Ecto neural progenitor cell (in vitro differentiated cells): ENCODE data around the gene UGT3A2.

Source experiments
- DNase-seq: peaks from one replicate; pipeline ENCODE4 v3.0.0-alpha.2; 2018; ENCODE audit warnings: low spot score

The UGT3A2 gene

GRCh38 chr5:36066540-36067210 lies at the start of gene UGT3A2:
UGT3A2 (minus strand) TSS chr5:36066882; CDS start chr5:36066789, 93 bp downstream.
- peak; percentile 79 for DNase-seq

GRCh38 chr5:36111238-36111637 lies 44.6 kb upstream of the UGT3A2 start:
- no peak for DNase-seq

- no peak for DNase-seq
Observed at GRCh38 chr5:36108758-36109460, 42.2 kb upstream of the UGT3A2 start.

- no peak for DNase-seq
Observed at GRCh38 chr5:36105819-36106218, 39.1 kb upstream of the UGT3A2 start.

GRCh38 chr5:36099748-36100147 lies 33.1 kb upstream of the UGT3A2 start:
- no peak for DNase-seq

GRCh38 chr5:36096486-36096885 lies 29.8 kb upstream of the UGT3A2 start:
- no peak for DNase-seq

GRCh38 chr5:36089989-36090388 lies 23.3 kb upstream of the UGT3A2 start:
- peak; percentile 55 for DNase-seq

GRCh38 chr5:36079200-36079781 lies 12.6 kb upstream of the UGT3A2 start:
- peak; percentile 52 for DNase-seq

- no peak for DNase-seq
Observed at GRCh38 chr5:36078430-36078829, 11.7 kb upstream of the UGT3A2 start.

- DNase-seq = no peak
Observed at GRCh38 chr5:36073595-36074216, 7.0 kb upstream of the UGT3A2 start.

GRCh38 chr5:36070687-36071571 lies 4.2 kb upstream of the UGT3A2 start:
- no peak for DNase-seq

- DNase-seq = no peak
Observed at GRCh38 chr5:36068751-36069281, 2.1 kb upstream of the UGT3A2 start.

GRCh38 chr5:36066001-36066539 lies 612 bp downstream of the UGT3A2 start:
- no peak for DNase-seq

GRCh38 chr5:36060420-36060887 lies 6.2 kb downstream of the UGT3A2 start:
- no peak for DNase-seq

GRCh38 chr5:36059571-36060419 lies 6.9 kb downstream of the UGT3A2 start:
- DNase-seq = no peak

- DNase-seq = no peak
Observed at GRCh38 chr5:36058776-36059175, 7.9 kb downstream of the UGT3A2 start.

GRCh38 chr5:36057386-36057785 lies 9.3 kb downstream of the UGT3A2 start:
- no peak for DNase-seq

GRCh38 chr5:36056422-36056821 lies 10.3 kb downstream of the UGT3A2 start:
- DNase-seq = no peak

GRCh38 chr5:36055984-36056383 lies 10.7 kb downstream of the UGT3A2 start:
- no peak for DNase-seq

GRCh38 chr5:36054647-36055046 lies 12.0 kb downstream of the UGT3A2 start:
- no peak for DNase-seq
